GM12875 (cell line): ENCODE results near the gene TARS1.

ENCODE experiments used
- H3K4me3 ChIP-seq: one replicate; pipeline ENCODE4 v1.5.1; 2011; ENCODE audit warnings: low read depth, low read length, control low read depth
- CTCF ChIP-seq: IDR thresholded peaks from 2 replicates; pipeline ENCODE4 v1.5.1; 2011; ENCODE audit warnings: low read depth, mild to moderate bottlenecking, control low read depth, inconsistent platforms, low read length, moderate library complexity, borderline replicate concordance; ENCODE audit not compliant: insufficient read depth

Gene TARS1

GRCh38 chr5:33474931-33475499, 34.2 kb downstream of the TARS1 start:
- no peak for TF ChIP-seq CTCF
- H3K4me3 ChIP-seq = no peak overlapping the region

- TF ChIP-seq CTCF = no peak
- H3K4me3 ChIP-seq = no peak overlapping the region
Measured at GRCh38 chr5:33475706-33476105, 34.9 kb downstream of the TARS1 start.

- TF ChIP-seq CTCF = no peak
- H3K4me3 ChIP-seq = no peak overlapping the region
Measured at GRCh38 chr5:33476992-33477391, 36.2 kb downstream of the TARS1 start.

- TF ChIP-seq CTCF = no peak
- H3K4me3 ChIP-seq = no peak overlapping the region
Measured at GRCh38 chr5:33477816-33478215, 37.1 kb downstream of the TARS1 start.

GRCh38 chr5:33479311-33479710, 38.5 kb downstream of the TARS1 start:
- H3K4me3 ChIP-seq = no peak overlapping the region
- no peak for TF ChIP-seq CTCF

- TF ChIP-seq CTCF = no peak
Measured at GRCh38 chr5:33480876-33481275, 40.1 kb downstream of the TARS1 start.

GRCh38 chr5:33482335-33482734, 41.6 kb downstream of the TARS1 start:
- no peak for TF ChIP-seq CTCF
- no peak overlapping the region for H3K4me3 ChIP-seq

More at GRCh38 chr5:33480876-33481275, 40.1 kb downstream of the TARS1 start:
- no peak overlapping the region for H3K4me3 ChIP-seq
